Smooth muscle cell (in vitro differentiated cells): ENCODE data around the gene DPP4. TPM values are rescaled to one million over a fixed set of nuclear protein-coding genes. Genes with fewer than 3 reads are reported as not detected.

ENCODE experiments used
- DNase-seq: peaks from one replicate; lab custom pipeline; 2025; ENCODE audit not compliant: unreplicated experiment; lab: John Stamatoyannopoulos, UW
- H2AFZ ChIP-seq: fragments of 200-600 bp; sonication (generic); 2 replicates; pipeline ENCODE4 v1.6.0; 2016; ENCODE audit warnings: antibody characterized with exemption, low read depth, mild to moderate bottlenecking
- H3F3A ChIP-seq: fragments of 200-600 bp; sonication (generic); 2 replicates; pipeline ENCODE4 v1.6.0; 2017; ENCODE audit warnings: antibody characterized with exemption, low read depth
- H3K27ac ChIP-seq: fragments of 200-600 bp; sonication (generic); 2 replicates; pipeline ENCODE4 v1.5.1; 2016; ENCODE audit warnings: low read depth, mild to moderate bottlenecking
- H3K27me3 ChIP-seq: fragments of 200-600 bp; sonication (generic); 2 replicates; pipeline ENCODE4 v1.6.1; 2016; ENCODE audit warnings: low read depth, mild to moderate bottlenecking
- H3K36me3 ChIP-seq: fragments of 200-600 bp; sonication (generic); 2 replicates; pipeline ENCODE4 v1.5.1; 2016; ENCODE audit warnings: low read depth
- H3K4me1 ChIP-seq: fragments of 200-600 bp; sonication (generic); 2 replicates; pipeline ENCODE4 v1.5.1; 2016; ENCODE audit warnings: low read depth
- H3K4me2 ChIP-seq: fragments of 200-600 bp; sonication (generic); 2 replicates; pipeline ENCODE4 v1.6.0; 2016; ENCODE audit warnings: mild to moderate bottlenecking
- H3K4me3 ChIP-seq: fragments of 200-600 bp; sonication (generic); 2 replicates; pipeline ENCODE4 v1.5.1; 2016; ENCODE audit warnings: mild to moderate bottlenecking
- H3K79me2 ChIP-seq: fragments of 200-600 bp; sonication (generic); 2 replicates; pipeline ENCODE4 v1.6.0; 2016; ENCODE audit warnings: low read depth, mild to moderate bottlenecking
- H3K9ac ChIP-seq: fragments of 200-600 bp; sonication (generic); 2 replicates; pipeline ENCODE4 v1.6.0; 2016; ENCODE audit warnings: low read depth
- H3K9me3 ChIP-seq: fragments of 200-600 bp; sonication (generic); replicated peaks from 2 replicates; pipeline ENCODE4 v1.5.1; 2016; ENCODE audit warnings: low read depth
- H4K20me1 ChIP-seq: fragments of 200-600 bp; sonication (generic); 2 replicates; pipeline ENCODE4 v1.6.0; 2016; ENCODE audit warnings: low read depth
- CTCF ChIP-seq: fragments of 200-600 bp; sonication (generic); IDR thresholded peaks from 2 replicates; pipeline ENCODE4 v1.5.1; 2017; ENCODE audit warnings: borderline replicate concordance, mild to moderate bottlenecking, antibody characterized with exemption; ENCODE audit not compliant: insufficient read depth, poor library complexity, severe bottlenecking
- WGBS: methylation state at CpG from one replicate; pipeline ENCODE4 v1.1.7; 2016; ENCODE audit warnings: low lambda C conversion rate; 5-methylcytosine and 5-hydroxymethylcytosine counted together
- polyA plus RNA-seq: library from polyadenylated mRNA; unstranded; fragments of >200 nt; fragmentation: Nextera tagmentation; extraction: Ambion mirVana; gene quantifications from 2 replicates; pipeline ENCODE4 v1.2.1, GENCODE V29; 2016
- total RNA-seq: library from RNA; depleted of rRNA; stranded (reverse); fragments of >200 nt; gene quantifications from 2 replicates; pipeline ENCODE4 v1.2.3, GENCODE V29; 2014

DPP4 gene
- total and polyA plus RNA-seq, 2 experiments from 2014 or later, result 17.6 to 32.0 TPM

- no peak for TF ChIP-seq CTCF
- Histone ChIP-seq H2AFZ (no peak overlapping the region), H3K4me3 (no peak overlapping the region), H3K27me3 (no peaks in the 10 kb centered on the region), H3K36me3 (no peaks in the 10 kb centered on the region), H3F3A (no peaks in the 10 kb centered on the region), H3K4me2 (no peak overlapping the region), H3K27ac (no peak overlapping the region), H3K9ac (no peak overlapping the region), H3K4me1 (peaks cover 17% of the 10 kb centered on the region), H4K20me1 (no peaks in the 10 kb centered on the region), H3K79me2 (no peaks in the 10 kb centered on the region), H3K9me3 (no peaks in the 10 kb centered on the region)
- WGBS, result 62% methylated on average over 9 of the region's 9 CpGs
- no peak for DNase-seq
Observed at GRCh38 chr2:161997916-161998471, 76.0 kb downstream of the DPP4 start.

GRCh38 chr2:161995553-161996016 lies 78.4 kb downstream of the DPP4 start:
- H3K4me3 ChIP-seq, result no peak overlapping the region
- H3K27me3 ChIP-seq, result no peaks in the 10 kb centered on the region
- H3K4me1 ChIP-seq, result peaks cover 14% of the 10 kb centered on the region
- no peaks in the 10 kb centered on the region for H3K36me3 ChIP-seq
- TF ChIP-seq CTCF, result no peak
- H3K27ac ChIP-seq, result no peak overlapping the region
- H4K20me1 ChIP-seq, result no peaks in the 10 kb centered on the region
- H3K9ac ChIP-seq, result no peak overlapping the region
- no peaks in the 10 kb centered on the region for H3K9me3 ChIP-seq
- H2AFZ ChIP-seq, result no peak overlapping the region
- H3K4me2 ChIP-seq, result no peak overlapping the region
- H3K79me2 ChIP-seq, result no peaks in the 10 kb centered on the region
- peaks cover 2% of the 10 kb centered on the region for H3F3A ChIP-seq
- no peak for DNase-seq

- DNase-seq, result no peak
- no peak overlapping the region for H3K9ac ChIP-seq
- WGBS, result 68% methylated on average over 5 of the region's 5 CpGs
- no peak overlapping the region for H2AFZ ChIP-seq
- H4K20me1 ChIP-seq, result no peaks in the 10 kb centered on the region
- no peaks in the 10 kb centered on the region for H3K9me3 ChIP-seq
- H3K27ac ChIP-seq, result no peak overlapping the region
- TF ChIP-seq CTCF, result no peak
- H3K4me2 ChIP-seq, result no peak overlapping the region
- H3K4me1 ChIP-seq, result peaks cover 14% of the 10 kb centered on the region
- H3K4me3 ChIP-seq, result no peak overlapping the region
- no peaks in the 10 kb centered on the region for H3K79me2 ChIP-seq
- no peaks in the 10 kb centered on the region for H3K27me3 ChIP-seq
- H3K36me3 ChIP-seq, result no peaks in the 10 kb centered on the region
- peaks cover 9% of the 10 kb centered on the region for H3F3A ChIP-seq
Observed at GRCh38 chr2:161994761-161995520, 79.1 kb downstream of the DPP4 start.
